Measurements from ENCODE around the gene ANKRD16.
"Not testable (repeated sequence)": the region's sequence is repeated elsewhere in the genome, so short reads cannot be mapped to it uniquely, and the experiment has no call there.

Gene ANKRD16

GRCh38 chr10:5889624-5890451 lies at the start of gene ANKRD16, which contains the start of gene FBH1:
Gene ANKRD16 (minus strand): TSS chr10:5889893. CDS start chr10:5889354, 539 bp downstream.
Gene FBH1 (plus strand): TSS chr10:5890243. CDS start chr10:5890346, 103 bp downstream.
- peak; percentile 96 to 98 for DNase-seq

- no peak for DNase-seq
Measured at GRCh38 chr10:5938291-5938690, 48.6 kb upstream of the ANKRD16 start.

GRCh38 chr10:5937016-5937415 lies 47.3 kb upstream of the ANKRD16 start:
- DNase-seq, result no peak

- DNase-seq, result no peak
Measured at GRCh38 chr10:5935628-5936027, 45.9 kb upstream of the ANKRD16 start.

GRCh38 chr10:5933909-5934546 lies 44.3 kb upstream of the ANKRD16 start:
- no peak for DNase-seq

GRCh38 chr10:5932345-5932744 lies 42.7 kb upstream of the ANKRD16 start:
- DNase-seq, result no peak

GRCh38 chr10:5930272-5930671 lies 40.6 kb upstream of the ANKRD16 start:
- DNase-seq, result no peak

GRCh38 chr10:5929442-5929841 lies 39.7 kb upstream of the ANKRD16 start:
- DNase-seq, result no peak

GRCh38 chr10:5927306-5927705 lies 37.6 kb upstream of the ANKRD16 start:
- no peak for DNase-seq

GRCh38 chr10:5924889-5925288 lies 35.2 kb upstream of the ANKRD16 start:
- no peak for DNase-seq

- no peak for DNase-seq
Measured at GRCh38 chr10:5921746-5922145, 32.1 kb upstream of the ANKRD16 start.

- DNase-seq, result no peak
Measured at GRCh38 chr10:5919568-5919967, 29.9 kb upstream of the ANKRD16 start.

GRCh38 chr10:5918763-5919162 lies 29.1 kb upstream of the ANKRD16 start:
- DNase-seq, result no peak

- no peak for DNase-seq
Measured at GRCh38 chr10:5917305-5917704, 27.6 kb upstream of the ANKRD16 start.

- no peak for DNase-seq
Measured at GRCh38 chr10:5915451-5915850, 25.8 kb upstream of the ANKRD16 start.

GRCh38 chr10:5913736-5914135 lies 24.0 kb upstream of the ANKRD16 start:
- no peak for DNase-seq

- DNase-seq, result no peak
Measured at GRCh38 chr10:5911670-5912069, 22.0 kb upstream of the ANKRD16 start.

- no peak for DNase-seq
Measured at GRCh38 chr10:5910323-5911100, 20.8 kb upstream of the ANKRD16 start.

GRCh38 chr10:5908676-5909075 lies 19.0 kb upstream of the ANKRD16 start:
- not testable (repeated sequence) for DNase-seq

GRCh38 chr10:5906651-5907050 lies 17.0 kb upstream of the ANKRD16 start:
- no peak for DNase-seq

GRCh38 chr10:5905854-5906507 lies 16.3 kb upstream of the ANKRD16 start:
- DNase-seq, result no peak

GRCh38 chr10:5904227-5904626 lies 14.5 kb upstream of the ANKRD16 start:
- DNase-seq, result no peak

- no peak for DNase-seq
Measured at GRCh38 chr10:5903563-5903962, 13.9 kb upstream of the ANKRD16 start.
